H1 (cell line): ENCODE data around the gene RNF175. TPM values are rescaled to one million over a fixed set of nuclear protein-coding genes. Genes with fewer than 3 reads are reported as not detected.

Experiments
- CTCF ChIA-PET: fragments of 300-600 bp; sonication (Branson Sonifier 250); formaldehyde crosslinking; loops from one replicate; lab custom pipeline; 2021; ENCODE audit not compliant: partially characterized antibody; lab: Charles Lee
- POLR2A ChIA-PET: fragments of 300-600 bp; sonication (Branson Sonifier 250); formaldehyde crosslinking; loops from one replicate; lab custom pipeline; 2021; ENCODE audit warnings: inconsistent platforms; ENCODE audit not compliant: partially characterized antibody; lab: Charles Lee
- DNase-seq, 2 experiments: peaks; one replicate each; pipeline versions ENCODE4 v3.0.0 to v3.0.0-alpha.2; 2010 to 2022; ENCODE audit warnings: low spot score in 2 of 2, low read depth in 1 of 2, mixed read lengths in 1 of 2
- FAIRE-seq: peaks from 2 replicates; lab custom pipeline; 2011; peaks lifted over from hg19 to GRCh38; lab: Jason Lieb, UNC
- H2AFZ ChIP-seq: 2 replicates; pipeline ENCODE4 v1.8.1; 2012; ENCODE audit warnings: low read length, inconsistent platforms
- H2AK5ac ChIP-seq: 2 replicates; pipeline ENCODE4 v1.6.1; 2013; ENCODE audit warnings: low read depth, low read length
- H2BK120ac ChIP-seq: replicated peaks from 2 replicates; pipeline ENCODE3; 2013; ENCODE audit warnings: low read depth, low read length, inconsistent platforms
- H2BK12ac ChIP-seq: 2 replicates; pipeline ENCODE4 v1.6.1; 2013; ENCODE audit warnings: low read depth, low read length
- H2BK15ac ChIP-seq: 2 replicates; pipeline ENCODE4 v1.6.1; 2013; ENCODE audit warnings: low read length
- H2BK20ac ChIP-seq: 2 replicates; pipeline ENCODE4 v1.6.1; 2013; ENCODE audit warnings: low read length
- H2BK5ac ChIP-seq: 2 replicates; pipeline ENCODE4 v1.6.1; 2013; ENCODE audit warnings: low read depth, low read length
- H3K14ac ChIP-seq: 2 replicates; pipeline ENCODE4 v1.6.1; 2013; ENCODE audit warnings: inconsistent platforms; ENCODE audit not compliant: insufficient read length
- H3K18ac ChIP-seq: 2 replicates; pipeline ENCODE4 v1.6.1; 2013; ENCODE audit warnings: low read length; ENCODE audit errors: extremely low read depth
- H3K23ac ChIP-seq: 2 replicates; pipeline ENCODE4 v1.6.1; 2013; ENCODE audit warnings: inconsistent platforms; ENCODE audit not compliant: insufficient read length
- H3K23me2 ChIP-seq: 2 replicates; pipeline ENCODE4 v1.6.1; 2013; ENCODE audit warnings: low read depth, low read length
- H3K27ac ChIP-seq: 2 replicates; pipeline ENCODE4 v1.6.1; 2011; ENCODE audit warnings: low read depth, low read length, inconsistent platforms
- H3K27me3 ChIP-seq, 4 experiments: replicated peaks in 1 of 4; 1 replicate in 1 of 4; 2 replicates in 3 of 4; pipeline versions ENCODE4 v1.6.1 to v1.8.1; 2011 to 2013; ENCODE audit warnings: low read length in 3 of 4, mild to moderate bottlenecking in 3 of 4, inconsistent platforms in 2 of 4, mixed read lengths in 2 of 4, moderate library complexity in 1 of 4; ENCODE audit not compliant: control insufficient read depth in 3 of 4, insufficient read depth in 3 of 4; ENCODE audit errors: extremely low read depth in 1 of 4
- H3K36me3 ChIP-seq, 4 experiments: 2 replicates each; pipeline versions ENCODE4 v1.6.1 to v1.8.1; 2011 to 2013; ENCODE audit warnings: mild to moderate bottlenecking in 4 of 4, low read length in 3 of 4, moderate library complexity in 2 of 4, control low read depth in 1 of 4, inconsistent platforms in 1 of 4; ENCODE audit not compliant: insufficient read depth in 4 of 4, control insufficient read depth in 2 of 4
- H3K4ac ChIP-seq: replicated peaks from 2 replicates; pipeline ENCODE3; 2013; ENCODE audit warnings: low read length, low read depth, mixed read lengths, inconsistent platforms; ENCODE audit not compliant: insufficient read length
- H3K4me1 ChIP-seq, 4 experiments: replicated peaks in 1 of 4; 1 replicate in 1 of 4; 2 replicates in 3 of 4; pipeline versions ENCODE4 v1.6.1 to v1.8.1; 2011 to 2013; ENCODE audit warnings: low read length in 3 of 4, inconsistent platforms in 2 of 4, mixed read lengths in 1 of 4; ENCODE audit not compliant: insufficient read depth in 4 of 4, control insufficient read depth in 3 of 4
- H3K4me2 ChIP-seq, 2 experiments: 2 replicates each; pipeline versions ENCODE4 v1.6.1 to v1.8.1; 2011 to 2013; ENCODE audit warnings: low read depth in 2 of 2, low read length in 2 of 2, control low read depth in 1 of 2, inconsistent platforms in 1 of 2, mild to moderate bottlenecking in 1 of 2; ENCODE audit not compliant: insufficient read depth in 1 of 2
- H3K4me3 ChIP-seq, 4 experiments: fragments of 200-600, 300-600 bp in 1 of 4; sonication (generic), shearing (Covaris generic), sonication (Bioruptor Twin) in 1 of 4; 2 replicates each; pipeline versions ENCODE4 v1.5.1 to v1.8.1; 2011 to 2016; ENCODE audit warnings: low read length in 4 of 4, low read depth in 3 of 4, control low read depth in 2 of 4, inconsistent platforms in 2 of 4, mild to moderate bottlenecking in 2 of 4, mixed read lengths in 1 of 4, moderate library complexity in 1 of 4; ENCODE audit not compliant: insufficient read depth in 2 of 4; ENCODE audit errors: extremely low read depth in 1 of 4
- H3K56ac ChIP-seq: replicated peaks from 2 replicates; pipeline ENCODE3; 2013; ENCODE audit warnings: low read depth, mild to moderate bottlenecking, mixed read lengths, low read length, inconsistent platforms; ENCODE audit not compliant: insufficient read length
- H3K79me1 ChIP-seq: 2 replicates; pipeline ENCODE4 v1.6.1; 2013; ENCODE audit warnings: low read depth, low read length, control low read depth
- H3K79me2 ChIP-seq, 2 experiments: 2 replicates each; pipeline versions ENCODE4 v1.6.1 to v1.8.1; 2012 to 2013; ENCODE audit warnings: low read length in 2 of 2, mild to moderate bottlenecking in 2 of 2, inconsistent platforms in 1 of 2; ENCODE audit not compliant: insufficient read depth in 2 of 2, control insufficient read depth in 1 of 2
- H3K9ac ChIP-seq, 4 experiments: replicated peaks in 1 of 4; 1 replicate in 1 of 4; 2 replicates in 3 of 4; pipeline versions ENCODE4 v1.6.1 to v1.8.1; 2011 to 2013; ENCODE audit warnings: low read depth in 3 of 4, low read length in 3 of 4, control low read depth in 2 of 4, mild to moderate bottlenecking in 2 of 4, moderate library complexity in 2 of 4, inconsistent platforms in 1 of 4; ENCODE audit errors: extremely low read depth in 1 of 4
- H3K9me3 ChIP-seq, 2 experiments: 2 replicates each; pipeline versions ENCODE4 v1.6.1 to v1.8.1; 2012 to 2013; ENCODE audit warnings: mild to moderate bottlenecking in 2 of 2, moderate library complexity in 2 of 2, control low read depth in 1 of 2, inconsistent platforms in 1 of 2, low read depth in 1 of 2, low read length in 1 of 2, mixed read lengths in 1 of 2; ENCODE audit not compliant: insufficient read depth in 2 of 2
- H4K20me1 ChIP-seq, 2 experiments: replicated peaks in 1 of 2; 2 replicates each; pipeline versions ENCODE3 to v1.8.1; 2011 to 2013; ENCODE audit warnings: inconsistent platforms in 2 of 2, low read length in 2 of 2, mild to moderate bottlenecking in 1 of 2; ENCODE audit not compliant: insufficient read depth in 2 of 2, control insufficient read depth in 1 of 2
- H4K5ac ChIP-seq: 2 replicates; pipeline ENCODE4 v1.6.1; 2013; ENCODE audit warnings: low read length, low read depth, mixed read lengths, inconsistent platforms; ENCODE audit not compliant: insufficient read length
- H4K8ac ChIP-seq: 2 replicates; pipeline ENCODE4 v1.8.0; 2013; ENCODE audit warnings: mild to moderate bottlenecking, moderate library complexity, low read length, inconsistent platforms; ENCODE audit not compliant: insufficient read depth; ENCODE audit errors: extremely low read depth
- H4K91ac ChIP-seq: replicated peaks from 2 replicates; pipeline ENCODE3; 2013; ENCODE audit warnings: low read length, mixed read lengths, inconsistent platforms; ENCODE audit not compliant: insufficient read length
- CTCF ChIP-seq, 3 experiments: IDR thresholded peaks; 1 replicate in 2 of 3; 2 replicates in 1 of 3; pipeline versions ENCODE4 v1.5.1 to v1.6.1; 2011; ENCODE audit warnings: low read length in 3 of 3, mild to moderate bottlenecking in 3 of 3, inconsistent platforms in 2 of 3, low read depth in 1 of 3, moderate library complexity in 1 of 3; ENCODE audit not compliant: insufficient read depth in 1 of 3; ENCODE audit errors: control extremely low read depth in 1 of 3
- HDAC2 ChIP-seq, 2 experiments: fragments of 300-600 bp in 1 of 2; sonication (generic) in 1 of 2; IDR thresholded peaks; 2 replicates each; pipeline ENCODE4 v1.6.1; 2011 to 2012; ENCODE audit warnings: low read depth in 2 of 2, low read length in 2 of 2, mild to moderate bottlenecking in 2 of 2, moderate library complexity in 2 of 2, borderline replicate concordance in 1 of 2, inconsistent platforms in 1 of 2
- JUND ChIP-seq: IDR thresholded peaks from 2 replicates; pipeline ENCODE4 v1.6.1; 2011; ENCODE audit warnings: mild to moderate bottlenecking, improper control_type of control experiment, low read length
- MAX ChIP-seq: IDR thresholded peaks from 2 replicates; pipeline ENCODE4 v1.6.1; 2012; ENCODE audit warnings: inconsistent platforms
- POLR2A ChIP-seq, 2 experiments: IDR thresholded peaks; 1 replicate in 1 of 2; 2 replicates in 1 of 2; pipeline ENCODE4 v1.6.1; 2011; ENCODE audit warnings: low read depth in 2 of 2, low read length in 2 of 2, mild to moderate bottlenecking in 2 of 2; ENCODE audit errors: control extremely low read depth in 1 of 2
- WGBS, 2 experiments: shearing (Covaris generic) in 1 of 2; methylation state at CpG; one replicate each; pipeline versions ENCODE4 v1.1.6 to v1.1.7; 2013 to 2015; ENCODE audit warnings: low lambda C conversion rate in 2 of 2, mixed read lengths in 2 of 2, inconsistent platforms in 1 of 2, low coverage in 1 of 2, missing lambda C conversion rate in 1 of 2; ENCODE audit not compliant: insufficient replicate concordance in 2 of 2, insufficient coverage in 1 of 2, insufficient read length in 1 of 2; ENCODE audit errors: extremely low coverage in 1 of 2, missing lambda C conversion rate in 1 of 2; 5-methylcytosine and 5-hydroxymethylcytosine counted together
- polyA plus RNA-seq, 7 experiments: library from polyadenylated mRNA; depleted of rRNA in 3 of 7; stranded (reverse) in 5 of 7; unstranded in 2 of 7; fragments of >200 nt in 5 of 7; fragments of 200-250 nt in 2 of 7; gene quantifications; 1 replicate in 5 of 7; 2 replicates in 1 of 7; 4 replicates in 1 of 7; pipeline versions ENCODE4 v1.2.1 to v1.2.3, GENCODE V29; 2011 to 2013; ENCODE audit warnings: missing spikeins in 2 of 7, mixed read lengths in 2 of 7
- total RNA-seq: library from RNA; stranded (reverse); fragmentation: NEBNext Ultra II Directional; extraction: Animal tissue kit (Norgen Biotek cat#: 25700); gene quantifications from 2 replicates; pipeline ENCODE4 v1.2.1, GENCODE V29; 2021

Gene RNF175
- total and polyA plus RNA-seq, 2 of the 8 experiments (the other 6 are each of a cell fraction or from before 2014, with no cell fraction given) = 7.9 to 9.8 TPM

GRCh38 chr4:153668647-153669046 is 91.2 kb downstream of the RNF175 start:
- H3K56ac ChIP-seq = no peak overlapping the region
- no peak overlapping the region for H4K8ac ChIP-seq
- no peak overlapping the region for H2AK5ac ChIP-seq
- POLR2A ChIA-PET = no interaction called here
- no peak overlapping the region for H3K4ac ChIP-seq
- H3K79me2 ChIP-seq = no peaks in the 10 kb centered on the region
- H4K20me1 ChIP-seq = no peaks in the 10 kb centered on the region
- H3K23ac ChIP-seq = no peak overlapping the region
- no peak overlapping the region for H3K18ac ChIP-seq
- no peak overlapping the region for H2BK20ac ChIP-seq
- CTCF ChIA-PET = interaction anchor here (1.0 to 1.6 kb wide), 2 partner anchors 15 to 19 kb away, joined by 3 to 4 read pairs; no protein-coding TSS in a partner anchor
- H3K27ac ChIP-seq = no peak overlapping the region
- H4K91ac ChIP-seq = no peak overlapping the region
- no peak overlapping the region for H3K9ac ChIP-seq
- H2BK5ac ChIP-seq = no peak overlapping the region
- no peak overlapping the region for H2AFZ ChIP-seq
- TF ChIP-seq POLR2A (IDR thresholded peaks at IDR 0.05; ENCODE audit: control extremely low read depth in 1 of 2, low read depth in 2 of 2, low read length in 2 of 2) = no peak
- no peak for TF ChIP-seq JUND
- no peak for TF ChIP-seq MAX
- TF ChIP-seq HDAC2 (IDR thresholded peaks at IDR 0.05; ENCODE audit: borderline replicate concordance in 1 of 2, low read depth in 2 of 2, low read length in 2 of 2) = no peak
- TF ChIP-seq CTCF (IDR thresholded peaks at IDR 0.05; ENCODE audit: control extremely low read depth in 1 of 3, insufficient read depth in 1 of 3, low read depth in 1 of 3, low read length in 3 of 3) = no peak
- FAIRE-seq (no peak), DNase-seq (no peak)
- no peak overlapping the region for H3K4me2 ChIP-seq
- no peaks in the 10 kb centered on the region for H3K4me1 ChIP-seq
- no peak overlapping the region for H2BK15ac ChIP-seq
- no peak overlapping the region for H4K5ac ChIP-seq
- WGBS, 2 experiments = 96% methylated on average over 2 of the region's 2 CpGs; no CpG with 5 or more reads in 1 of the 2 experiments
- no peaks in the 10 kb centered on the region for H3K79me1 ChIP-seq
- no peak overlapping the region for H2BK120ac ChIP-seq
- no peaks in the 10 kb centered on the region for H3K9me3 ChIP-seq
- H2BK12ac ChIP-seq = no peak overlapping the region
- no peaks in the 10 kb centered on the region for H3K36me3 ChIP-seq
- H3K23me2 ChIP-seq = no peaks in the 10 kb centered on the region; the same call in 1 of the 2 replicates
- no peaks in the 10 kb centered on the region for H3K27me3 ChIP-seq
- H3K14ac ChIP-seq = no peak overlapping the region
- H3K4me3 ChIP-seq = no peak overlapping the region
